GM19438 (cell line): ENCODE data around the gene GFY.

Experiments
- ATAC-seq: cut with Tn5 transposase; IDR thresholded peaks from one replicate; pipeline ENCODE4 v1.9.1; 2021; ENCODE audit warnings: low read depth; ENCODE audit not compliant: unreplicated experiment

The GFY gene

GRCh38 chr19:49425178-49425577 is at the start of gene GFY:
TSS of gene GFY (plus strand) at chr19:49425388. CDS start at chr19:49426431, 1,043 bp downstream.
- no peak for ATAC-seq

- ATAC-seq: no peak
Measured at GRCh38 chr19:49378512-49378911, 46.7 kb upstream of the GFY start.

GRCh38 chr19:49380391-49380790 is 44.8 kb upstream of the GFY start:
- ATAC-seq: no peak

- no peak for ATAC-seq
Measured at GRCh38 chr19:49382639-49383038, 42.5 kb upstream of the GFY start.

- no peak for ATAC-seq
Measured at GRCh38 chr19:49383599-49383998, 41.6 kb upstream of the GFY start.

GRCh38 chr19:49387936-49388372 is 37.2 kb upstream of the GFY start, which contains the start of gene KASH5:
TSS of gene KASH5 (plus strand) at chr19:49388249. CDS start at chr19:49390884, 2,635 bp downstream.
- ATAC-seq: no peak

GRCh38 chr19:49389406-49389805 is 35.8 kb upstream of the GFY start:
- ATAC-seq: no peak

- no peak for ATAC-seq
Measured at GRCh38 chr19:49390131-49390928, 34.9 kb upstream of the GFY start.

- no peak for ATAC-seq
Measured at GRCh38 chr19:49390929-49391359, 34.2 kb upstream of the GFY start.

GRCh38 chr19:49391581-49392399 is 33.4 kb upstream of the GFY start:
- ATAC-seq: no peak

- no peak for ATAC-seq
Measured at GRCh38 chr19:49393881-49394280, 31.3 kb upstream of the GFY start.

GRCh38 chr19:49395581-49396407 is 29.4 kb upstream of the GFY start:
- ATAC-seq: no peak

GRCh38 chr19:49396738-49397505 is 28.3 kb upstream of the GFY start:
- no peak for ATAC-seq

GRCh38 chr19:49398001-49398615 is 27.1 kb upstream of the GFY start:
- ATAC-seq: no peak

- no peak for ATAC-seq
Measured at GRCh38 chr19:49398931-49399330, 26.3 kb upstream of the GFY start.

- ATAC-seq: no peak
Measured at GRCh38 chr19:49400029-49400428, 25.2 kb upstream of the GFY start.

- ATAC-seq: no peak
Measured at GRCh38 chr19:49403404-49404187, 21.6 kb upstream of the GFY start.

GRCh38 chr19:49407079-49407478 is 18.1 kb upstream of the GFY start:
- no peak for ATAC-seq
